Keratinocyte (primary cell): ENCODE results near the gene CPAMD8.

Experiments used
- CTCF ChIP-seq, 3 experiments: IDR thresholded peaks in 1 of 3; conservative IDR thresholded peaks in 1 of 3; optimal IDR thresholded peaks in 1 of 3; 2 replicates in 2 of 3; 3 replicates in 1 of 3; pipeline versions ENCODE3 to v1.5.1; 2011; ENCODE audit warnings: low read length in 3 of 3, mild to moderate bottlenecking in 3 of 3, moderate library complexity in 2 of 3, control low read depth in 1 of 3, inconsistent platforms in 1 of 3; ENCODE audit not compliant: insufficient read depth in 2 of 3; ENCODE audit errors: extremely low read depth in 1 of 3
- EZH2 ChIP-seq: IDR thresholded peaks from one replicate; pipeline ENCODE4 v1.6.1; 2012; ENCODE audit warnings: inconsistent platforms, mild to moderate bottlenecking, low read length, moderate library complexity

GRCh38 chr19:17069193-17069592, 42.6 kb upstream of the CPAMD8 start:
- TF ChIP-seq CTCF (optimal IDR thresholded peaks at IDR 0.05 in 1 of 3, IDR thresholded peaks at IDR 0.05 in 1 of 3, conservative IDR thresholded peaks at IDR 0.05 in 1 of 3; ENCODE audit: extremely low read depth in 1 of 3, insufficient read depth in 2 of 3, low read length in 3 of 3) (no peak), EZH2 (no peak)
